GM18907 (cell line): Measurements from ENCODE around the gene TGIF2.
A peak's percentile ranks its signal among the peaks of the same experiment; 100 is the strongest.

Experiments
- ATAC-seq: cut with Tn5 transposase; IDR thresholded peaks from one replicate; pipeline ENCODE4 v1.9.1; 2021; ENCODE audit warnings: mild to moderate bottlenecking, moderate library complexity; ENCODE audit not compliant: unreplicated experiment

Gene TGIF2

DNA sequence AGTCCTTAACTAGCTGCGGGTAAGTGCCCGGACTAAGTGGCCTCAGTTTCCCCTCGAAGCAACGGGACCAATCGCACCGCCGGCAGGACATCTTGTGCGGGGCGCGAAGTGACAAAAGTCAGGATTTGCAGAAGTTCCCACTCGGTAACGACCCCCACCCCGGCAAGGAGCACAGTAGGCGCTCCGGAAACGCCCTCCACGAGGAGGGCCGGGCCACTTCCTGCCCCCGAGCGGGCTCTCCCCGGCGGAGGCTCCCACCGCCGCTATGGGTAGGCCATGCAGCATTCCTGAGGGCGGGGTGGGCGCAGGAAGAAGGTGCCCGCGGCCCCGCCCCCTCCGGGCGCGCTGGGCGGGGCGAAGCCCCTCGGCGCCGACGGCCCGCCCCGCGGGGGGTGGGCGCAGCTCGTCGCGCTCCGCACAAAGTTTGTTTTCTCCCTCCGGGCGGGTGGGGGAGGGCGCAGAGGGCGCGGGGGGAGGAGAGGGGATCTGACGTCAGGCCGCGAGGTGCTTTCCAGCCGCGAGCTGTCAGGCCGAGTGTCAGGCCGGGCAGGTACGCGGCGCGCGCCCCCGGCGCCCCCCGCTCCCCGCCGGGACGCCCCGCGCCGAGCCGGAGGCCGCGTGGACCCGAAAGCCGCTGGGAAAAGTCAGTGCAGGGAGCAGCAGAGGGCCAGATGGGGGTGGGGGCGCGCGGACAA is at the start of gene TGIF2:
TGIF2 (plus strand) TSS at position 495 of the 695 bp plus-strand sequence. CDS start 5,178 bp downstream, outside the sequence.
- peak; percentile 71 for ATAC-seq

DNA sequence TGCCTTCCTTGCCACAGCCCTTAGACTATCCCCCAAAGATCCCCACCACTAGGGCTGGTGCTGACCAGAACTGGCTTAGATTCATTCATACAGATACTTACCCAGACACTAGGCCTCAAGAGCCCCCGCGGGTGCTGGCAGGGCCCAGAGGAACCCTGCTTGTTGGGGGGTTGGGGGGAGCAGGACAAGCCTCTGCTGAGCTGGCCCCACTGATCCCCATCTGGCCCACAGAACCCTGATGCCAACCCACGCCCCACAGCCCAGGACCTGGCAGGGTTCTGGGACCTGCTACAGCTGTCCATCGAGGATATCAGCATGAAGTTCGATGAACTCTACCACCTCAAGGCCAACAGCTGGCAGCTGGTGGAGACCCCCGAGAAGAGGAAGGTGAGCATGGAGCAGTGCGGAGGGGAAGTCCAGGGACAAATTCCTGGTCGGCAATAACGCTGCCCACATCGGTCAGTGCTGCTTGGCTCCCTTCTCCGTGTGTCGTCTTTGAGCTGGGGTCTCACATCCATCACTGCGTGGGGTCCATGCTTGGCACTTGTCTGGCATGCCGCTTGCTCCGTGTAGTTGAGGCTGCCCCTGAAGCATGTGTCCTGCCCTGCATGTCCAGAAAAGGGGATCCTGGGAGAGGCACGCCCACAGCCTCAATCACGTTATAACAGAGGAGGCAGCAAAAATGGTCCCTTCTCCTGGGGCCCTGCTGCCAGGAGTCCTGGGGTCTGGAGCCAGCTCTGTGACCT is 47.6 kb upstream of the TGIF2 start:
- no peak for ATAC-seq

DNA sequence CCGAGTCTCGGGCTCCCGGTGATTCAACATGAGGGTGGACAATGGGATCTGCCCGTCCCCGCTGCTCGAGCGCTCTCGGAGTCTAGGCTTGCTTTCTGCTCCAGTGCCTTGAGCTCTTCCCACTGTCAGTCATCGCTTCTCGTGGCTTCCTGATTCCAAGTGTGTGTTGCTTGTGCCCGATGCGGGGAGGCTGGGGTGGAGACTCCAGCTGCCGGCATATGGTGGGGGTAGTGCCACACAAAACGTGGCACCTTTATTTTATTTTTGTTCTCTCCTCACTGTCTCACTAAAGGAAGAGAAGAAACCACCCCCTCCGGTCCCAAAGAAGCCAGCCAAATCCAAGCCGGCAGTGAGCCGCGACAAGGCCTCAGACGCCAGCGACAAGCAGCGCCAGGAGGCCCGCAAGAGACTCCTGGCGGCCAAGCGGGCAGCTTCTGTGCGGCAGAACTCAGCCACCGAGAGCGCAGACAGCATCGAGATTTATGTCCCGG is 46.8 kb upstream of the TGIF2 start:
- ATAC-seq = no peak

DNA sequence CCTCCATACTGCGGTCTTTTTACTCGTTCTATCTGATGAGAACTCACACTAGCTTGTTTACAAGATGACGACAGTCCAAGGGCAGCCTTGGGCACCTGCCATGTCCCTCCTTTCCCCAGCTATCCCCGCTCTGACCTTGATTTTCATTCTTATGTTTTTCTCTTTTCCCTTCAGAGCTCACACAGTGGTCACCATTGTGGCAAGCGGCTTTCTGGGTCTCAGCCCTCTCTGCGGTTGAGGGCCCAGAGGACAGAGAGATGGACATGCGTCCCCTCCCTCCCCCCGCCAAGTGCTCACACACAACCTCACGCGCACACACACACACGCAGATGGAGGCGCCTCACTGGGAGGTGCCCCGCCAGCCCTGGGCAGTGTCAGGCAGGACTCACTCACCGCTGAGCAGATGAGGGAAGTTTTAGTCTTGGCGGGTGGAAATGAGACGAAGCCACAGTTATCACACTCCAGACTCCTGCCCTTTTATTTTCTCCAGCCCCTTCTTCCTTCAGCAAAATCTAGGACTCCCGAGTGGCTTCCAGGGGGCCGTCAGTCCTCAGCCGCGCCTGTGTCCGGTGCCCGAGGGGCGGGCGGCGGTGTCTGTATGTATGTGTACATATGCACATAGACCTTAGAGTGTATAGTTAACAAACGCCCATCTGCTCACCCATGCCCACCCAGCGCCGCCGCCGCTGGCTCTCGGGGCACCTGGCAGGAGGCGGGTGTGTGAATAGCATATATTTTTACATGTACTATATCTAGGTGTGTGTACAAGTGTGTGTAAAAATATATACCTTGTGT is 45.9 kb upstream of the TGIF2 start:
- no peak for ATAC-seq

DNA sequence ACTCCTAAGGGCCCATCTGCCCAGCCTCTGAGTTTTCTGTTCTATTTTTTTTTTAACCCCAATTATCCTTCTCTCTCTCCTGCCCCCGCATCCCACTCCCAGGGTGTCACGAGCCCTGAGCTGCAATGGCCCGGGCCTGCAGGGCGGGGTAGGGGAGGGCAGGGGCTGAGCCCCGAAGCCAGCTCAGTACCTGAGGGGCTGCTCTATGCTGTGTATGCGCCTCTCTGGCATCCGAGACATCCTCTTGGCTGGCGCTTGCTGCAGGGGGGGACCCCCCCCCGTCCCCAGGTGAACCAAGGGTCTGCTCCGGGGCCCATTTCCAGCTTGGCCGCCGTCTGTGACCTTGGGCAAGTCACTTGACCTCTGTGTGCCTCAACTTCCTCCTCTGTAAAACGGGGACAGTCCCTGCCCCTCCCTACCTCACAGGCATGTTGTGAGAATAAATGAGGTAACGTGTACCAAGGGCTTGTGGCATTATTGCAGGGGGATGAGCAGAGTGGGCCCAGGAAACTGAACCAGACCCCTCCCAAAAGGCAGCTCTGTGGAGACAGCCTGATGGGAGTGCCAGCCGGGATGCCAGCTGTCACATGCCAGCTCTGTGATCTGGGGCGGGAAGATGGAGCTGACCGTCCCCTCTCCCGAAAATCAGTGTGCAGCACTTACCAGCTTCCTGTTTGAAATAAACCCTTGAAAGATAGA is 45.1 kb upstream of the TGIF2 start:
- ATAC-seq = no peak

DNA sequence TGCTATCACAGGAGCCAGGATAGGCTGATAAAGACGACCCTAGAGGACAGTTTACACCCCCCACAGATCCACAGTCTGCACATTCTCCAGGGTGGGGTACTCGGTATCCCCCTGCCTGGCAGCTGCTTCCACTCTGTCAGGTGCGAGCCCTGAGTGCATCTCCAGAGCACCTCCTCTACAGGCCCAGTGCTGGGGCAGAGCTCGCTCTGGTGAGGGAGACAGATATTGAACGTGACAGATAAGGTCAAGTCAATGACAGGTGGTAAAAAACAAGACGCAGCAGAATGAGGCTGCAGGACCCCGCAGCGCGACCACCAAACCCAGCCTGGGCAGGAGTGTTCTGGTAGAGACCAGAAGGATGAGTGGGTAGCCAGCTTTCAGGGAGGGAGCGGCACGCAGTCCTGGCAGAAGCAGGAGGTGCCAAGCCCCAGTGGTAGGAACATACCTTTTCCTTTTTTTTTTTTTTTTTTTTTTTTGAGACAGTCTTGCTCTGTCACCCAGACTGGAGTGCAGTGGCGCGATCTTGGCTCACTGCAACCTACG is 44.5 kb upstream of the TGIF2 start:
- no peak for ATAC-seq

DNA sequence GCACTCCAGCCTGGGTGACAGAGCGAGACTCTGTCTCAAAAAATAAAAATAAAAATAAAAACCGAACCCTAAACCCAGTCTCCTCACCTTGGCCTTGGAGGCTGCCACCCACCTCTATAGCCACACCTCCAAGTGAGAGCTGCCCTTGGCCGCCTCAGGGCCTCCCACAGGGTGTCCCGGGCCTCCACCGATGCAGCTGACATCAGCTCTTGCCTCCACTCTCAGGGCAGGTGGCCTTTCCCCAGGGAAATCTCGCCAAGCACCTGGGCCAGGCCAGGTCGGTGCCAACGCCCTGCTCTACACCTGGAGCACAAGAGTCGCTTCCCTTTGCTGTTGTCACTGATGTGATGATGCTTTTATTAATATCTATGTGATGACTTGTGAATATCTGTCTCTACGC is 41.0 kb upstream of the TGIF2 start:
- ATAC-seq = no peak

DNA sequence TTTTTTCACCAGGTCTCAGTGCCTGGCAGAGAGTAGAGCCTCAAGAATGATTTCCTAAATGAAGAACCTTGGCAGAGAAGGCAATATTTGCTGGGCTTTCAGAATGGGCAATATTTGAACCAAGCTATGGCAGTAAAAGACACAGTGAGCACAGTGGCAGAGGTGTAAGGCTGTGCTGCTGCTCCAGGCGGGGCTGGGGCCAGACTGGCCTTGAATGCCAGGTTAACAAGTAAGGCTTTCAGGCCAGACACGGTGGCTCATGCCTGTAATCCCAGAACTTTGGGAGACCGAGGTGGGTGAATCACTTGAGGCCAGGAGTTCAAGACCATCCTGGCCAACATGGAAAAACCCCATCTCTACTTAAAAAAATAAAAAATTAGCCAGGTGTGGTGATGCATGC is 40.6 kb upstream of the TGIF2 start:
- ATAC-seq = no peak

DNA sequence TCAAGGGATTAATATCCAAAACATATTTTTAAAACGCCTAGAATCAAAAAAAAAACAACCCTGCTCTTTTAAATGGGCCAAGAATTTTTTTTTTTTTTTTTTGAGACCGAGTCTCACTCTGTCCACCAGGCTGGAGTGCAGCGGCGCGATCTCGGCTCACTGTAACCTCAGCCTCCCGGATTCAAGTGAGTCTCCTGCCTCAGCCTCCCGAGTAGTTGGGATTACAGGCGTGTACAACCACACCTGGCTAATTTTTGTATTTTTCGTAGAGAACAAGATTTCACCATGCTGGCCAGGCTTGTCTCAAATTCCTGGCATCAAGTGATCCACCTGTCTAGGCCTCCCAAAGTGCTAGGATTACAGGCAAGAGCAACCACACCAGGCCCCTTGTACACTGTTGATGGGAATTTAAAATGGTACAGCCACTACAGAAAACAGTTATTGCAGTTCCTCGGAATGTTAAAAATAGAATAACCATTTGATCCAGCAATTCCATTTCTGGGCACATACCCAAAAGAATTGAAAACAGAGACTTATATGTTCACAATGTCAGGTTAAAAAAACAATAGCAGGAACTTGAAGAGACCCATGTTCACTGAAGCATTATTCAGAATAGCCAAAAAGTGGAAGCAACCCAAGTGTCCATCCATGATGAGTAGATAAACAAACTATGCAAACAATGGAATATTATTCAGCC is 35.2 kb upstream of the TGIF2 start:
- no peak for ATAC-seq

DNA sequence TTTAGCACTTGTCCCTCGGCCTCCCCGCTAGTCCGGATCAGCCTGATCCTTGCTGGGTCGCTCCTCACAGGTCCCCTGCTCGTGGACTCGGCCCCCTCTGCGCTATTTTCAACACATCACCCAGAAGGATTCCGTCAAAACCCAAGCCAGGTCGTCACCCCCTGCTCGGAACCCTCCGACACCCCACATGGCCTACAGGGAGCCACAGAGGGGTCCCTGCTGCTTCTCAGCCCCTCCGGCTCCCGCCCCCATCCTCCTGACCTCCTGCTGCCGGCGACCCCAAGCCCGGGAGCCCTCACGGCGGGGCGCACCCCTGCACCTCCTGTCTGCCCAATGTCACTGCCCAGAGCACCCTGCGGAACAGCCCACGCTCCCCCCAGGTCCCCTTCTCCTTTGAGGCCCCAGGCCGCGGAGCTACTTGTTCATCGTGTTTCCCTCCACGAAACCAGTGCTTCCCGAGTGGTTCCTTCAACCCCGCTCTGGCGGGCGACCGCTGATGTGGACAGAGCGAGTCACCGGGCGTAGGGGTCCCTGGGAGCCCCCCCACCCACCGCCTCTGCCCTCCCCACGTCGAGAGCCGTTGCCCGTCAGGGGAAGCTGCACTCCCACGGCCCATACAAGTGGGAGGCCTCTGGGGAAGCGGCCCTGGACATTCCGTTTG is 32.7 kb upstream of the TGIF2 start:
- no peak for ATAC-seq

DNA sequence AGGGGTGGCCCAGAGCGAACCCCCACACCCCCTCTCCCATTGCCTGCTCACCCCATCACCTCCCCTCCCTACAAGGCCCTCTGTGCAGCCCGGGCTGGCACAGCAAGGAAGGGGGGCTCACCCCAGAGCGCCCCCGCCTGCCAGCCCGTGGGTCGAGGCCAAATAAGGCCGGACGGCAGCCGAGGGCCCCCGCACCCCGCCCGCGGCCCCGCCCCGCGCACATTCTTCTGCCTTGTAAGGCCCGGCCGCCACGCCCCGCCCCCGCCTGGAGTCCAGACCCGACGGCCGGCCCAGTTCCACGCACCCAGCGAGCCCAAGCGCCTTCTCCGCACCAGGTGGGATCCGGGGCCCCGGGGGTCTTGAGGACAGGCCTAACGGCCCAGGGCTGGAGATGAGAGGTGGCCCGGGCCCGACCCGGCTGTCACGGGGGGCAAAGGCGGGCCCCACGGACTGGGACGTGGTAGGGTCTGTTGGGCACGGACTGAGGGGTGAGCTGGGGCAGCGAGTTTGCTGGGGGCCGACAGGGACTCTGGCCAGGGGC is 32.1 kb upstream of the TGIF2 start, which contains the start of gene MYL9:
MYL9 (plus strand) TSS at position 293 of the 541 bp plus-strand sequence. CDS start 3,366 bp downstream, outside the sequence.
- no peak for ATAC-seq

DNA sequence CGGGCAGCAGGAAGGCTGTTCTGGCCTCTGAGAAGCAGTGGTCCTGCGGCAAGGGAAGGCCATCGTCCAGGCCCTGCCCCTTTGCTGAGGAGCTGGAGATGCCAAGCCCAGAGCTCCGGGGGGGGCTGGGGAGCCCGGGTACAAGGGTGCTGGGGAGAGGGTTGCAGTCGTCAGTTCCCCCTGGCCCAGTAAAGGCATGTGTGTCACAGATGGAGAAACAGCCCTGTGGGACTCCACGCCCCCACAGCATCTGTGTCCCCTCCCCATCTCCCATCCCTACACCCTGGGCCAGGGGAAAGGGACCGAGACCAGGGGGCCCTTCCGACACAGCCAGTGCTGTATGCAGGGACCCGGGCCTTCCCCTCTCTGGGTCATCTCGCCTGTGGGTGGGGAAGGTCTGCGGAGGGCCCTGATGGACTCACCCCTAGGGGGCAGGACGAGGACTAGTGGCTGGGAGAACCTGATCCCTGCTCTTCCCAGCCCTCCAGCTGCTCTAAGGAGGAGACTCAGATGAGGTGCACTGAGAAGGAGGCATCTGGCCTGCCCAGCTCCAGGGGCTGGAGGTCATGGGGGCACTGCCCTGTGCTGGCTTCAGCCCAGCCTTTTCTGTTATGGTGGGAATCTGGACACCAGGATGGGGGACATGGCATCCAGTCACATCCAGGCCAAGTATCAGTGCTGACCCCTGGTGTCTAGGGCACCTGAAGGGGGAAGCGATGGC is 31.5 kb upstream of the TGIF2 start:
- no peak for ATAC-seq

DNA sequence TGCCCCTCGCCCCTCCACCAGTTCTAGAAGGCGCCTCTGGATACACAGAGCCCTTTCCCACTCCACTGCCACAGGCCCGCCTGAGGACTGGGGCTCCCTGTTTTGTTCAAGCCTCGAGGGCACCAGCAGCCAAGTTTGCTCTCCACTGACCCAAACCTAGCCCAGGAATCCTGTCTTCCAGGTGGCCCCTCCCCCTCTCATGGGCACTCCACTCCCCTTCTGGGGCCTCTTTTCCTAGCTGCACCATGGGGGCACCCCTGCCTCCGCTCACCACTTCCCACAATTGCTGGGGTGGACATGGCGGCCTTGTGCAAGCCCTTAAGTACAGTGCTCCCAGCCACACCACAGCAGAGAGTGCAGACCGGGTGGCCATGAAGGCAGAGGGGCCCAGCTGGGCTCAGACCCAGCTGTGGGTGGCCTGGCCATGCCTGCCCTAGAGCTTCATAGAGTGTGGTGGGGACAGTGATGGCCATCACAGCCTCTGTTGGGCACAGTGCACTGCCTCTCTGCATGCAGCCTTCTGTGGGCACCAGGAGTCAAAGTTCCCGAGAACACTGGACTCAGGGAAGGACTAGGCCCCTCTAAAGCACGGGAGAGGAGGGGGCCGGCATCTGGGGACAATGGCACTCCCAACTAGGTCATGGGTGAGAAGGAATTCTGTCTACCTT is 30.7 kb upstream of the TGIF2 start:
- no peak for ATAC-seq

DNA sequence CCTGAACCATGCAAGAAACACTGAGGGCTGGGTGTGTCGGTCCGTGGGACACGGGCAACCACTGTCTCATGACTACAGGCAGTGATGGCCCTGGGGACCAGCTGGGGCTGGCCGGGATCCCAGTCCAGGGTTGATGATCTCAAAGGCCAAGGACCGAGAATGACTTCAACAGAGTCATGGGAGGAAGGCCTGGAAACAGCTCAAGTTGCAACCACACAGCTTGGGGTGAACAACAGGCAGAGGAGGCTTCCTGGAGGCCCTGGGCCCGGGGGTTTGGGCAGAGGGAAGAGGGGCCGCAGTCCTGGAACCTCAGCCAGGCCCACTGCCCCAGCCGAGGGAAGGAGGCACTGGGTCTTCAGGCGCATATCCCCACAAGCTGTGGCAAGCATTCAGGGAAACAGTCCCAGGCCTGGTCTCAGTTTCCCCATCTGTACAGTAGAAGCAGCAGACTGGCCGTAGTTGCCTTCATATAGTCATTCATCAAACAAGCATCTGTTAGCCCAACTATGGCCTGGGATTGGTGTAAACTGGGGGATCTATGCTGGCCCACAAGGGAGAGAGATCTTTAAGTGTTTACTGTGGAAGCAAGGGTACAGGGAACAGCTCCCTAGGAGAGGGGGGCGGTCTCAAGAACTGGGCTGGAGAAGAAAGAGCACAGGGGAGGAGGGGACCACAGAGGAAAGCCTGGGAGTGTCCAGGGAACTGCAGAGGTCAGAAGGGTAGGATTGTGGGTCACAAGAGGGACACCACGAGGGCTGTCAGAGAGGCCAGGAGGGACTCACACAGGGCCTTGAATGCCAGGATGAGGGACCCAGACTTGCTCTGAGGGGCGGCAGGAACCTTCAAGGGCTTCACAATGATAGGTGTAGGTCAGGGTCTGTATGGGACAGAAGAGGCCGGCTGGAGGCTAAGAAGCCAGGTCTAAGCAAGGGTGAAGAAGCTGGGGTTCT is 29.9 kb upstream of the TGIF2 start:
- no peak for ATAC-seq

DNA sequence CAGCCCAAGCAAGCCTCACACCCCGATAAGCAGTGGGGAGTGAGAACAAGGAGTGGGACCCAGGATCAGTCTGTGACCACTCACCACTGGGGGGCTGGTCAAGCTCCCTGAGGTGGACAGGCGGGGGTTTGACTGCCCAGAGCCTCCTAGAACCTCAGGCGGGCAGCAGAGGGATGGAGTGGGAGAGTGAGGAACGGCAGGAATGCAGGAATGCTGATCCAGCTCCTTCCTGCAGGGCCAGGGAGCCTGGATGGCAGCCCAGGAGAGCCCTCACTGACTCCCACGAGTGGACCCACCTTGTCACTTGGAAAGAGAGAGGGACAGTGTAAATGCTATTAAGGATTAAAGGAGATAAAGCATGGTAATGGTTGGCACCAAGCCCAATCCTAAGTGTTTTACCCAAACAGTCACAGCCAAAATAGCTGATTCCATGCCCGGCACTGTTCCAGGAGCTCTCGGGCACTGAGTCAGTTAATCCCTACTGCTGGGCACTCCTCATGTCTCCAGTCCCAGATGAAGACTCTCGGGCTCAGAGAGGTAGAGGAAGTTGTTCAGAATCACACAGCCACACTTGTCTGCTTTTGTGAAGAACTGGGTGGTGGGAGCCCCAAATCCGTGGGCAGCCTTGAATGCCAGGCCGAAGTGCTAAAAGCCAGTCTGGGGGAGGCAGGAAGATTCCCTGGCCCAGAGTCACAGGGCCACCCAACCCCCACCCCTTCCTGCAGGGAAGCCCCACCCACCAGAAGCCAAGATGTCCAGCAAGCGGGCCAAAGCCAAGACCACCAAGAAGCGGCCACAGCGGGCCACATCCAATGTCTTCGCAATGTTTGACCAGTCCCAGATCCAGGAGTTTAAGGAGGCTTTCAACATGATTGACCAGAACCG is 29.0 kb upstream of the TGIF2 start:
- ATAC-seq = no peak
